OCI-LY3 (cell line): ENCODE results near the gene ICAM2.

Experiments
- EZH2phosphoT487 ChIP-seq: fragments of 200-600 bp; shearing (Covaris generic); IDR thresholded peaks from 2 replicates; pipeline ENCODE4 v1.6.1; 2018; ENCODE audit warnings: antibody characterized with exemption, mixed run types, low read depth
- TF ChIP-seq, protein P1 (sequence below): fragments of 200-600, 300-600 bp; sonication (generic); IDR thresholded peaks from 2 replicates; pipeline ENCODE4 v1.5.1; 2014; ENCODE audit warnings: antibody characterized with exemption, low read length, low read depth

DNA sequence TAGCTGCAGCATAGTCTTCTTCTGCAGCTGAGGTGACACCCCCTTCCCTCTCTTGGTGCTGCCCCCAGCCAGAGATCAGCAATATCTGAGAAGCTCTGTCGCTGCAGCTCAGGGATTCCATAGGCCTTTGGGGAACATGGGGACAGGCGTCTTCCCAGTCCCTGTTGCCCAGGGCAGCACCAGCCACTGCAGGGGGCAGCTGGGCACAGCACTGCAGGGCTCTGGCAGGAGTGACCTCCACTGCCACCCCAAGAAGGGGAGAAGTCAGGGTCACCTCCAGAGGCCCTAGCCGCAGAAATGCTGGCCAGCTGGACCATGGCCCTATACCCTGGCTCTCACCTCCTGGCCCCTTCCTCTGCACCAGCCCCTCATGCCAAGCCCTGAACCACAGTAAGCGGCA is 64.6 kb downstream of the ICAM2 start:
- TF ChIP-seq, protein P1, sequence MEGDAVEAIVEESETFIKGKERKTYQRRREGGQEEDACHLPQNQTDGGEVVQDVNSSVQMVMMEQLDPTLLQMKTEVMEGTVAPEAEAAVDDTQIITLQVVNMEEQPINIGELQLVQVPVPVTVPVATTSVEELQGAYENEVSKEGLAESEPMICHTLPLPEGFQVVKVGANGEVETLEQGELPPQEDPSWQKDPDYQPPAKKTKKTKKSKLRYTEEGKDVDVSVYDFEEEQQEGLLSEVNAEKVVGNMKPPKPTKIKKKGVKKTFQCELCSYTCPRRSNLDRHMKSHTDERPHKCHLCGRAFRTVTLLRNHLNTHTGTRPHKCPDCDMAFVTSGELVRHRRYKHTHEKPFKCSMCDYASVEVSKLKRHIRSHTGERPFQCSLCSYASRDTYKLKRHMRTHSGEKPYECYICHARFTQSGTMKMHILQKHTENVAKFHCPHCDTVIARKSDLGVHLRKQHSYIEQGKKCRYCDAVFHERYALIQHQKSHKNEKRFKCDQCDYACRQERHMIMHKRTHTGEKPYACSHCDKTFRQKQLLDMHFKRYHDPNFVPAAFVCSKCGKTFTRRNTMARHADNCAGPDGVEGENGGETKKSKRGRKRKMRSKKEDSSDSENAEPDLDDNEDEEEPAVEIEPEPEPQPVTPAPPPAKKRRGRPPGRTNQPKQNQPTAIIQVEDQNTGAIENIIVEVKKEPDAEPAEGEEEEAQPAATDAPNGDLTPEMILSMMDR = no peak
- no peak for TF ChIP-seq EZH2phosphoT487
